ENCODE data around the gene RPS6KA1.
A peak's percentile ranks its signal among the peaks of the same experiment; 100 is the strongest.

The RPS6KA1 gene

DNA sequence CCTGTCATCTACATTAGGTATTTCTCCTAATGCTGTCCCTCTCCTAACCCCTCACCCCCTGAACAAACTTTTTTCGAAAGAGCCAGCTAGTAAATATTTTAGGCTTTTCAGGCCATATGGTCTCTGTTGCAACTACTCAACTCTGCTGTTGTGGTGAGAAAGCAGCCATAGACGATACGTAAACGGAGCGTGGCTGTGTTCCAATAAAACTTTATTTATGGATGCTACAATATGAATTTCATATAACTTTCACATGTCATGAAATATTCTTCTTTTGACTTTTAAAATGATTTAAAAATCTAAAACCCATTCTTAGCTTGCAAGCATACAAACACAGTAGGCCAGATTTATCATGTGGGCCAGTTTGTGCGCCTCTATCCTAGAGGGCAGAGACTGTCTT lies 11.2 kb upstream of the RPS6KA1 start:
- DNase-seq (ENCODE audit: low read depth) = no peak
- no peak for TF ChIP-seq CTCF (IDR thresholded peaks at IDR 0.05; ENCODE audit: control insufficient read depth, insufficient read depth, low read depth, low read length, missing control alignments)
- no peak overlapping the region for H3K4me3 ChIP-seq (ENCODE audit: control insufficient read depth, low read depth, low read length)

DNA sequence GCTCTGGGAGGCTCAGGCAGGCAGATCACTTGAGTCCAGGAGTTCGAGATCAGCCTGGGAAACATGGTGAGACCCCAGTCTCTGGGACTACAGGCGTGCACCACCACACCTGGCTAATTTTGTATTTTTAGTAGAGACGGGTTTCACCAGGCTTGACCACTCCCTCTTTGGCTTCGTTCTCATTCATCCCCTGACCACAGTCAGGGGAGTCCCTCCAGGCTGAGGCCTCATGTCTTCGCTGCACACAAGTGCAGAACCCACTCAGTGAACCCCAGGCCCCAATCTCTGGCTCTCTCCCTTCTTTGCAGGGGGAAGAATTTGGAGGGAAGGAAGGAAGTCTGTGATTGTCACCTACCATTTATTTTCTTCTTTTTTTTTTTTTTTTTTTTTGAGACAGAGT lies 9.2 kb upstream of the RPS6KA1 start:
- no peak overlapping the region for H3K4me3 ChIP-seq (ENCODE audit: control insufficient read depth, low read depth, low read length)
- TF ChIP-seq CTCF (IDR thresholded peaks at IDR 0.05; ENCODE audit: control insufficient read depth, insufficient read depth, low read depth, low read length, missing control alignments) = no peak
- no peak for DNase-seq (ENCODE audit: low read depth)

DNA sequence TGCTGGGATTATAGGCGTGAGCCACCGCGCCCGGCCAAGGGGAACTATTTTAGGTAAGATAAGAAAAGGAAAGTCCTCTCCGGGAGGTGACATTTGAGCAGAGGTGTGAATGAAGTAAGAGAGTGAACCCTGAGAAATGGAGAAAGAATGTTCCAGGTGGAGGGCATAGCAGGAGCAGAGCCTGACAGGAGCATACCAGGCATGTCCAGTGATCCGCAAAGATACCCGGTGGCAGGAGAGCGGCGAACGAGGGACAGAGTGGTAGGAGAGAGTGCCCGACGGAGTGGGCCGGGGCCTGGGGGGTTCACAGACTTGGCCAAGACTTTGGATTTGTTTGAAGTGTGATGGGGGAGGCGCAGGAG lies 7.9 kb upstream of the RPS6KA1 start:
- DNase-seq (ENCODE audit: low read depth) = no peak
- no peak for TF ChIP-seq CTCF (IDR thresholded peaks at IDR 0.05; ENCODE audit: control insufficient read depth, insufficient read depth, low read depth, low read length, missing control alignments)
- no peak overlapping the region for H3K4me3 ChIP-seq (ENCODE audit: control insufficient read depth, low read depth, low read length)

DNA sequence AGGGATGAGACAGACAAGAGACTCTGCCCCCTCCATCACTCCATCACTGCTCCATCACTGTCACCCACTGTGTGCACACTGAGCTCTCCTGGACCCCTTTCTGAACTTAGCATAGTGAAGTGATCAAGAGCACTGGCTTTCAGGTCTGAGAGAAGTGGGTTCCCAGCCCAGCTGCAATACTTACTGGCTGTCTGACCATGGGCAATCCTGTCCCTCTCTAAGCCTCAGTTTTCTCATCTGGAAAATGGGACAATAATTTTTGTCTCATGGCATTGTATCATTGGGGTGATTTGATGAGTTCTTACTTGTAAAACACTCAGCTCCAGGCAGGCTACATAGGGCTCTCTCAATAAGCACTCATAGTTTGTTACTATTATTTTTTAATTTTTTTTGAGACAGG lies 7.5 kb upstream of the RPS6KA1 start:
- no peak for TF ChIP-seq CTCF (IDR thresholded peaks at IDR 0.05; ENCODE audit: control insufficient read depth, insufficient read depth, low read depth, low read length, missing control alignments)
- DNase-seq (ENCODE audit: low read depth) = no peak

GRCh38 chr1:26524181-26524580 lies 5.4 kb upstream of the RPS6KA1 start:
- no peak for DNase-seq (ENCODE audit: low read depth)
- no peak for TF ChIP-seq CTCF (IDR thresholded peaks at IDR 0.05; ENCODE audit: control insufficient read depth, insufficient read depth, low read depth, low read length, missing control alignments)
- no peak overlapping the region for H3K4me3 ChIP-seq (ENCODE audit: control insufficient read depth, low read depth, low read length)

More for the DNA sequence above, 7.5 kb upstream of the RPS6KA1 start:
- H3K4me3 ChIP-seq (ENCODE audit: control insufficient read depth, low read depth, low read length) = no peak overlapping the region

DNA sequence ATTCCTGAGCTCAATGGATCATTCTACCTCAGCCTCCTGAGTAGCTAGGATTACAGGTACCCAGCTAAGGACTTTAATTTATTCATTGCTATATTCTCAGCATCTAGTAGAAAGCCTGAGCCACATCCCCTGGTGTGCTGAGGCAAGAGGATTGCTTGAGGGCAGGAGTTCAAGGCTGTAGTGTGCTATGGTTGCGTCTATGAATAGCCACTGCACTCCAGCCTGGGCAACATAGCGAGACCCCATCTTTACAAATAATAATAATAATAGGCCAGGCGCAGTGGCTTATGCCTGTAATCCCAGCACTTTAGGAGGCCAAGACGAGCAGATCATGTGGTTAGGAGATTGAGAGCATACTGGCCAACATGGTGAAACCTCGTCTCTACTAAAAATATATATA lies 3.3 kb upstream of the RPS6KA1 start:
- no peak for DNase-seq (ENCODE audit: low read depth)
- H3K4me3 ChIP-seq (ENCODE audit: control insufficient read depth, low read depth, low read length) = no peak overlapping the region
- no peak for TF ChIP-seq CTCF (IDR thresholded peaks at IDR 0.05; ENCODE audit: control insufficient read depth, insufficient read depth, low read depth, low read length, missing control alignments)

- TF ChIP-seq CTCF (IDR thresholded peaks at IDR 0.05; ENCODE audit: control insufficient read depth, insufficient read depth, low read depth, low read length, missing control alignments) = no peak
- no peak for DNase-seq (ENCODE audit: low read depth)
- H3K4me3 ChIP-seq (ENCODE audit: control insufficient read depth, low read depth, low read length) = peak overlapping the region; percentile 34
Measured at GRCh38 chr1:26529405-26529654, 231 bp upstream of the RPS6KA1 start.

Measured in AG09309 (cell line).